Activated naive CD8-positive, alpha-beta T cell (primary cell): ENCODE results near the gene TSPO2.
A peak's percentile ranks its signal among the peaks of the same experiment; 100 is the strongest.

Experiments used
- H3K27ac Mint-ChIP-seq: one replicate; pipeline ENCODE4 v1.8.0; 2021; ENCODE audit warnings: mixed read lengths
- H3K27me3 Mint-ChIP-seq: one replicate; pipeline ENCODE4 v1.8.0; 2021; ENCODE audit warnings: mixed read lengths
- H3K36me3 Mint-ChIP-seq: one replicate; pipeline ENCODE4 v1.8.0; 2021; ENCODE audit warnings: mixed read lengths
- H3K4me1 Mint-ChIP-seq: one replicate; pipeline ENCODE4 v1.8.0; 2021; ENCODE audit warnings: low read depth, mixed read lengths
- H3K4me3 Mint-ChIP-seq: one replicate; pipeline ENCODE4 v1.8.0; 2021; ENCODE audit warnings: mild to moderate bottlenecking, mixed read lengths
- H3K9me3 Mint-ChIP-seq: one replicate; pipeline ENCODE4 v1.8.0; 2021; ENCODE audit warnings: low read depth, mixed read lengths

Gene TSPO2

GRCh38 chr6:41073203-41073967, 31.1 kb downstream of the TSPO2 start:
- Mint-ChIP-seq H3K27ac (peak overlapping the region; percentile 98), H3K4me3 (peak overlapping the region; percentile 99), H3K4me1 (peaks cover 54% of the 10 kb centered on the region), H3K36me3 (peaks cover 5% of the 10 kb centered on the region), H3K9me3 (no peaks in the 10 kb centered on the region), H3K27me3 (no peaks in the 10 kb centered on the region)

DNA sequence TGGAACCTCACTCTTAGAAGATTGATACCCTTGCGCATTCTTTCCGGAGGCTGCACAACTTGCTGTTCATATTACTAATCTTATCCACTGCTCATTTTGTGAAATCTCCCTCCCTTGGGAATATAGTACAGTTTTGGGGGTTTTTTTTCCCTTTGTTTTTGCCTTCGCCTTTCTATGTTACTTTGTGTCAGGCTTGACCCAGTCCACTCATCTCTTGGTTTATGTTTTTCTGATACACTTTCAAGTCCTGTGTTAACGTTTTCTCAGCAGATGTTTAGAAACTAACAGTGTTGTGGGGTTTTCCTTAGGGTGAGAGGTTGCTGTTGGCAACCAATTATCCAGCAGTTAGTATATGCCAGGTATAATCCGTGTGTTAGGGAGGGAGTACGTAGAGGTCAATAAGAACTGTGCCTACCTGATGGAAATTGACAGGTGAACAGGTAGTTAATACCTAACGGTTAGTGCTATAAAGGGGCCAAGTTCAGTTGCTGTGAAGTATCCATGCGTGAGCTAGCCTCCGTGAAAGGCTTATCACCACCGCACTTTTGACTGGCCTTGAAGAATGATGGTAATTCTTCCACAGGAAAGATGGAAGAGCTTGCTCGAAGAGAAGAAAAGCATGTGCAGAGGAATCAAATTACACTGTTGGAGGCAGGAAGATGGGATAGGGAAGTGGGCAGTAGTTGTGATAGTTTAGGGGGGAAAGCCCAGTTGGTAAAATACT, 31.9 kb downstream of the TSPO2 start:
- H3K9me3 Mint-ChIP-seq = no peaks in the 10 kb centered on the region

DNA sequence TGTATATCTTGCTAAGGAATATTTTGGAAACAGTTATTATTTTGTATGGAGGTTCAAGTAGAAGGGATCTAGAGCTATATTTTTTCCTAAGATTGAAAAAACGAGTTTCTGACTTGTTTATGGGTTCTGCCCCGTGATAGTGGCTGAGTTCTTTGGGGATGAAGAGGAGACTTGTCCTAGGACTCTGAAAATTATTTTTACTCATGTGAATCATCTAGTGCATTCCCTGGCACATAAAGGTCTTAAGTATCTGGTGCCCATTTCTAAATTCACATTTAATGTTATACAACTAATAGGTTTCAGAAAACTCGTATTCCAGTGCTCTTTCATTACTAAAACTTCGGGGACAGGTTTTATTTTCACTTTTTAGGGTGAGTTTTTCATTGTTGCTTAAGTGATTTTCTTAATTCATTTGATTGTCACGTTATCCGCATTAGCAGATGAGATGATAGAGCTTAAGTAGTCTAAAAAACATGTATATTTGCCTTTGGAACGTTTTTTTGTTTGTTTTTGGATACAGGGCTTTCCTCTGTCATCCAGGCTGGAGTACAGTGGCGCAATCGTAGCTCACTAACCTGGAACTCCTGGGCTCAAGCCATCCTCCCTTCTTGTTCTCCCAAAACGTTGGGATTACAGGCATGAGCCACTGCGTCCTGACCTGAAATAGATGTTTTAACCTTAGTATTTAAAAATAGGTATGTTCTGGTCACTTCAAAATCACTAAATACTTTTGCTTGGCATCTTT, 32.6 kb downstream of the TSPO2 start:
- Mint-ChIP-seq H3K9me3 (no peaks in the 10 kb centered on the region), H3K27me3 (no peaks in the 10 kb centered on the region), H3K4me1 (peaks cover 61% of the 10 kb centered on the region), H3K27ac (peak overlapping the region; percentile 98), H3K4me3 (peak overlapping the region; percentile 99), H3K36me3 (peaks cover 14% of the 10 kb centered on the region)

More for the DNA sequence above, 31.9 kb downstream of the TSPO2 start:
- H3K4me1 Mint-ChIP-seq = peaks cover 60% of the 10 kb centered on the region
- H3K27me3 Mint-ChIP-seq = no peaks in the 10 kb centered on the region
- H3K27ac Mint-ChIP-seq = peak overlapping the region; percentile 98
- H3K36me3 Mint-ChIP-seq = peaks cover 9% of the 10 kb centered on the region
- peak overlapping the region; percentile 99 for H3K4me3 Mint-ChIP-seq

GRCh38 chr6:41075651-41076626, 33.7 kb downstream of the TSPO2 start:
- Mint-ChIP-seq H3K9me3 (no peaks in the 10 kb centered on the region), H3K4me1 (peaks cover 65% of the 10 kb centered on the region), H3K27me3 (no peaks in the 10 kb centered on the region), H3K4me3 (peak overlapping the region; percentile 99), H3K27ac (peak overlapping the region; percentile 98), H3K36me3 (peaks cover 20% of the 10 kb centered on the region)

DNA sequence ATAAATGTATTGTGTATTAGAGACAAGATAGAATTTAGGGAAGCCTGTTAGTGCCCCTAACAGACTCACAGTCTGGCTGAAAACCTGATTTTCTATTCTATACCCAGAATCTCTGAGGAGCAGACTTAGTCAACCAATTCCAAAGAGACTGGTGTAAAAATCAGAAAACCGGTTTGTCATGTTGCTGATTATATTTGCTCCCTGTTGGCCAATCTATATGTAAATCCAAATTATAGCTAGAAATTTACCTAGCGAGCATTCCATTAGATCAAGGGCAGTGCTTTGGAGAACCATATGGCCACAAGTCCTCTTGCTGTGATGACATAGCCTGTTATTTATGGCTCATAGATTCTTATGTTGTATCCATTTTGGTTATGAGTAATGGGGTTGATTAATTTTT, 35.3 kb downstream of the TSPO2 start:
- no peak overlapping the region for H3K27ac Mint-ChIP-seq
- peaks cover 24% of the 10 kb centered on the region for H3K36me3 Mint-ChIP-seq
- H3K9me3 Mint-ChIP-seq = no peaks in the 10 kb centered on the region
- H3K4me1 Mint-ChIP-seq = peaks cover 71% of the 10 kb centered on the region
- H3K4me3 Mint-ChIP-seq = no peak overlapping the region
- H3K27me3 Mint-ChIP-seq = no peaks in the 10 kb centered on the region

GRCh38 chr6:41078101-41078500, 35.8 kb downstream of the TSPO2 start:
- Mint-ChIP-seq H3K27ac (no peak overlapping the region), H3K4me1 (peaks cover 77% of the 10 kb centered on the region), H3K9me3 (no peaks in the 10 kb centered on the region), H3K27me3 (no peaks in the 10 kb centered on the region), H3K4me3 (no peak overlapping the region), H3K36me3 (peaks cover 24% of the 10 kb centered on the region)

DNA sequence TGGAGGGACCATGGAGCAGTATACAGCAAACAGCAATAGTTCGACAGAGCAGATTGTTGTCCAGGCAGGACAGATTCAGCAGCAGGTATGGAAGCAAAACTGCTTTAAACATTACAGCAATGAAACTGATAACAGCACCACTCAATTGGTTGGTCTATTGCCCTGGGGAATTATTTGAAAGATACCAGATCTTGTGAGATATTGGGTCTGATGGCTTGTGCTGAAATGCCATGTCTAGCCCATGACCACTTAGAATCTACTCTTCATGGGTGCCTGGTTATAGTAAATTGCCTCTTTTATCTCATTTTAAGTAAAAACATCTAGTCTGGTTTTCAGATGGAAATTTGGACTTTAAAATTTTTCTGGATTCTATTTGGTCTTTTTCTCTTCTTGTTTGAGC, 36.8 kb downstream of the TSPO2 start:
- Mint-ChIP-seq H3K9me3 (no peaks in the 10 kb centered on the region), H3K4me1 (peaks cover 79% of the 10 kb centered on the region), H3K4me3 (no peak overlapping the region), H3K27me3 (no peaks in the 10 kb centered on the region), H3K36me3 (peaks cover 22% of the 10 kb centered on the region), H3K27ac (peak overlapping the region; percentile 88)

GRCh38 chr6:41080621-41081020, 38.4 kb downstream of the TSPO2 start:
- Mint-ChIP-seq H3K4me1 (peaks cover 65% of the 10 kb centered on the region), H3K36me3 (peaks cover 21% of the 10 kb centered on the region), H3K9me3 (no peaks in the 10 kb centered on the region), H3K27me3 (no peaks in the 10 kb centered on the region), H3K4me3 (peak overlapping the region; percentile 75), H3K27ac (peak overlapping the region; percentile 92)

- no peaks in the 10 kb centered on the region for H3K27me3 Mint-ChIP-seq
- H3K36me3 Mint-ChIP-seq = peaks cover 23% of the 10 kb centered on the region
- peaks cover 55% of the 10 kb centered on the region for H3K4me1 Mint-ChIP-seq
These were observed 40.8 kb downstream of the TSPO2 start for GRCh38 chr6:41083072-41083471.

DNA sequence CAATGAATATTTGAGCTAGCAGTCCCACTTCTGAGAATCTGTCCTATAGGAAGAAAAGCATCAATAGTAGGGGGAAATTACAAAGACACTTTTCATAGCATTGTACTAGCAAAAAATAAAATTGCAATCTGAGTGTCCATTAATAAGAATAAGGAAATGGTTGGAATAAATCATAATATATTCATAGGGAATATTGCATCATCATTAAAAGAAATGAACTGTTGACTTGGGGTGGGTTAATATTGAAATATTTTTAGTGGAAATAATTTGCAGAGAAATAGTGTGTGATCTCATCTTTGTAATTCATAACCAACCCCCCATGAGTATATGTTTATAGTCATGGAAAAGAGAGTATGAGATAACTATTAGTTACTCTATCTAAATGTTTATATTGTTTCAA, 42.9 kb downstream of the TSPO2 start:
- no peaks in the 10 kb centered on the region for H3K27me3 Mint-ChIP-seq
- H3K36me3 Mint-ChIP-seq = peaks cover 14% of the 10 kb centered on the region
- peaks cover 37% of the 10 kb centered on the region for H3K4me1 Mint-ChIP-seq
- H3K27ac Mint-ChIP-seq = no peak overlapping the region
- H3K4me3 Mint-ChIP-seq = no peak overlapping the region
- no peaks in the 10 kb centered on the region for H3K9me3 Mint-ChIP-seq

More at GRCh38 chr6:41083072-41083471, 40.8 kb downstream of the TSPO2 start:
- Mint-ChIP-seq H3K27ac (no peak overlapping the region), H3K4me3 (no peak overlapping the region), H3K9me3 (no peaks in the 10 kb centered on the region)

- no peak overlapping the region for H3K4me3 Mint-ChIP-seq
- H3K27ac Mint-ChIP-seq = no peak overlapping the region
- peaks cover 11% of the 10 kb centered on the region for H3K4me1 Mint-ChIP-seq
- H3K27me3 Mint-ChIP-seq = no peaks in the 10 kb centered on the region
- H3K9me3 Mint-ChIP-seq = no peaks in the 10 kb centered on the region
- H3K36me3 Mint-ChIP-seq = peaks cover 18% of the 10 kb centered on the region
These were observed 46.2 kb downstream of the TSPO2 start for GRCh38 chr6:41088451-41088850.

GRCh38 chr6:41090841-41091761, 48.8 kb downstream of the TSPO2 start:
- Mint-ChIP-seq H3K36me3 (peaks cover 19% of the 10 kb centered on the region), H3K27ac (no peak overlapping the region), H3K27me3 (no peaks in the 10 kb centered on the region)

DNA sequence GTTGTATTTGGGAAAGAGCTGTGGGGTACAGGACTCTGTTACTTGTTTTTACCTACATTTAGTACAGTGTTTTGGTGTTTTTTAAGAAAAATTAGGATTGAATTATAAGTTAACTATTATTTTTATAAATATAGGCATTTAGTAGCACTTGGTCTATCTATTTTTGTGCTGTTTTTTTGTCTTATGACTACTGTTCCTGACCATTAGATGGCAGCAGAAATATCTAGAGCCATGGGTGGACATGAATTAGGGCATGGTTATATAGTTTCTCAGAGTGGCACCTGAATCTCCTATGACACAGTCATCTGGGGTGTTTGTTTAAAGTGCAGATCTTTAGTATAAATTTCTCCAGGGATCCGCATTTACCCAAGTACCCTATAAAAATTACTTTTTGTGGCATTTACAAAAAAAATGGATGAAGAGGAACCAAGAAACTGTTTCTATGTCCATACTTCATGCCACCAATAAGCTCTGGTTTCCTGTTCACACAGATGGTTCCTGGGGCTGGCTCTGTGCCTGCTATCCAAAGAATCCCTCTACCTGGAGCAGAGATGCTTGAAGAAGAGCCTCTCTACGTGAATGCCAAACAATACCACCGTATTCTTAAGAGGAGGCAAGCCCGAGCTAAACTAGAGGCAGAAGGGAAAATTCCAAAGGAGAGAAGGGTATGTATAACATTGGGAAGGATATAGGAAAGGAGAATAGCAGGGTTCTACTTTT, 50.3 kb downstream of the TSPO2 start:
- Mint-ChIP-seq H3K27me3 (no peaks in the 10 kb centered on the region), H3K4me1 (peaks cover 5% of the 10 kb centered on the region), H3K27ac (no peak overlapping the region), H3K36me3 (peaks cover 19% of the 10 kb centered on the region), H3K9me3 (no peaks in the 10 kb centered on the region), H3K4me3 (no peak overlapping the region)

More at GRCh38 chr6:41090841-41091761, 48.8 kb downstream of the TSPO2 start:
- Mint-ChIP-seq H3K4me3 (no peak overlapping the region), H3K9me3 (no peaks in the 10 kb centered on the region), H3K4me1 (peaks cover 7% of the 10 kb centered on the region)
